ENCODE data around the gene SLC4A5.
A peak's percentile ranks its signal among the peaks of the same experiment; 100 is the strongest.

Gene SLC4A5

DNA sequence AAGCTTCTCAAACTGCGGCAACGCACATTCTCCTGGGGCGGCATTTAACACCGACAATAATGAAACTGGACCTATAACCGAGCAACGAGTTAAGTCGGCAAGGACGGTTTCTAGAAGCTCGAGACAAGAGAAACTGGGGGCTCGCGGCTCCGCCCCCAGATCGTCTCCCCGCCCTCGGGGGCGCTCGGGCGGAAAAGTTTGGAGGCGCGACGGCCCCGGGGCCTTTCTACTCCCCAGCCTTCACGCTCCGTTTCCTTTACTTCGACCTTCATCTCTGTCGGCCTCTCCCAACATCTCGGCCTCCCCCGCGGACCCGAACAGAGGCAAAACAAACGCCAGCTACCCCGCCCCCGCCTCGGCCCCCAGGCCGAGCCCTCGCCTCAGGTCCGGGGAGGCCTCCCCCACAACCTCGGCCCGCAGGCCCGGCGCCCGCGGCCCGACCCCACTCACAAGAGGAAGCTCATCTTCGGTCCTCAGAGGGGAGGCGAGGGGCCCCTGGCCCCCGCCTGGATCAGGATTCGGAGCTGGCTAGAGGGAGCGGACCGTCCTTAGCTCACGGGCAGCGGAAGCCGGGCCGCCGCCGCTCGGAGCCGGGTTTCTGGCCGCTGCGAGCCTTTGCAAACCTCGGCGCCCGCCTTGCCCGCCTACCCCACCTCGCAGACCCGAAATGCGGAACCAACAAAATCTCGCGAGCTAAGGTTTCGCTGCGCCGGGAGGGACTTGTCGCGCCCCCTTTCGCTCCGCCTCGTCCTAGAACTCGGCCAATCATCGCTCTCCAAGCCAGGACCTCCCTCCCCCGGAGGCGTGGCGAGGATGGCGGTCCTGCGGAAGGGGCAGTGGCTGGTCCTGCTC is 164.8 kb downstream of the SLC4A5 start, which contains the start of gene MOB1A:
Gene MOB1A (minus strand): TSS at position 669 of the 852 bp plus-strand sequence. CDS start 205 bp downstream, at position 464.
- no peak within 1 kb of the TSS for H2BK12ac ChIP-seq (ENCODE audit: low read length)
- peak within 1 kb of the TSS; percentile 82 for H3K14ac ChIP-seq (ENCODE audit: low read length)
- H3K4ac ChIP-seq (ENCODE audit: low read length): no peak within 1 kb of the TSS
- H3K27me3 ChIP-seq (ENCODE audit: control insufficient read depth in 3 of 3, insufficient read depth in 3 of 3, low read depth in 1 of 3, low read length in 3 of 3): no peaks in the 10 kb centered on the region
- no peak within 1 kb of the TSS for H4K91ac ChIP-seq (ENCODE audit: low read depth, low read length, poor library complexity)
- H2BK5ac ChIP-seq (ENCODE audit: low read length): peak within 1 kb of the TSS; percentile 82
- peak; percentile 98 for DNase-seq (ENCODE audit: low spot score)
- peak within 1 kb of the TSS; percentile 94 for H2AFZ ChIP-seq (ENCODE audit: low read length)
- H4K8ac ChIP-seq (ENCODE audit: low read depth, low read length): no peak within 1 kb of the TSS
- peak within 1 kb of the TSS; percentile 77 for H3K9ac ChIP-seq (ENCODE audit: low read depth, low read length, poor library complexity)
- H3K79me1 ChIP-seq (ENCODE audit: low read depth, low read length): no peaks in the 10 kb centered on the region
- peak within 1 kb of the TSS; percentile 54 for H3K4me2 ChIP-seq (ENCODE audit: insufficient read depth, low read length, poor library complexity, severe bottlenecking)
- no peak within 1 kb of the TSS for H2BK15ac ChIP-seq (ENCODE audit: low read length)
- no CpG with 5 or more reads among the region's 84 CpGs for WGBS, 2 donors (ENCODE audit: extremely low coverage in 2 of 2, insufficient read length in 2 of 2, insufficient replicate concordance in 1 of 2)
- H3K4me1 ChIP-seq (ENCODE audit: control insufficient read depth in 2 of 2, insufficient read depth in 1 of 2, low read depth in 1 of 2, low read length in 2 of 2): peaks cover 0 to 3% of the 10 kb centered on the region in 2 donors
- peak within 1 kb of the TSS; percentile 64 to 92 for H3K4me3 ChIP-seq (ENCODE audit: low read length in 2 of 2)
- peak within 1 kb of the TSS; percentile 97 for H3K27ac ChIP-seq (replicated peaks; ENCODE audit: low read length)
- peaks cover 3 to 33% of the 10 kb centered on the region in 2 donors for H3K9me3 ChIP-seq (replicated peaks in 1 of 2; ENCODE audit: control insufficient read depth in 2 of 2, insufficient read depth in 1 of 2, low read depth in 1 of 2, low read length in 2 of 2)
- H3K36me3 ChIP-seq (replicated peaks in 1 of 2; ENCODE audit: control insufficient read depth in 2 of 2, insufficient read depth in 2 of 2, low read length in 2 of 2): peaks cover 4 to 23% of the 10 kb centered on the region in 2 donors
- H3K23ac ChIP-seq (ENCODE audit: low read depth, low read length, poor library complexity): peak within 1 kb of the TSS; percentile 96
- H3K18ac ChIP-seq (ENCODE audit: low read length): peak within 1 kb of the TSS; percentile 96
- no peak within 1 kb of the TSS for H2AK5ac ChIP-seq (ENCODE audit: low read depth, low read length)
- H2BK120ac ChIP-seq (ENCODE audit: low read depth, low read length): peak within 1 kb of the TSS; percentile 72

DNA sequence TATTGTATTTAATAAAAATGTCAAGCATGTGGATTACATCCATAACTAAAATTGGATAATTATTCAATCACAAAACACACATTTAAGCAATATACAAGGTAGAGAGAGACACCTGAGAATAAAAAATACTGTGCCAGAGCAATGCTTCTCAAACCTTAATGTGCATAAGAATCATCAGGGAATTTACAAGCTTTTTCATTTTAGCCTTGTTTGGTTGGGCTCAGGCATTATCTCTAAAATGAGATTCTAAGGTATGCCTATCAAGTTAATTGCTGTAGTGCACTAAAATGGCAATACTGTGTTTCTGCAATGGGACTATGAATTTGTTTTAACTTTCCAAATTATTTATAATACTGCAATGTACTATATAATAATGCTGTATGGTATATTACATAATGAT is 165.5 kb downstream of the SLC4A5 start:
- DNase-seq (ENCODE audit: low spot score): no peak
- H3K14ac ChIP-seq (ENCODE audit: low read length): no peak overlapping the region
- no peak overlapping the region for H2AFZ ChIP-seq (ENCODE audit: low read length)
- H3K9ac ChIP-seq (ENCODE audit: low read depth, low read length, poor library complexity): no peak overlapping the region
- no peak overlapping the region for H2BK15ac ChIP-seq (ENCODE audit: low read length)
- H2BK120ac ChIP-seq (ENCODE audit: low read depth, low read length): no peak overlapping the region
- H2BK5ac ChIP-seq (ENCODE audit: low read length): no peak overlapping the region
- H3K27me3 ChIP-seq (ENCODE audit: control insufficient read depth in 3 of 3, insufficient read depth in 3 of 3, low read depth in 1 of 3, low read length in 3 of 3): no peaks in the 10 kb centered on the region
- H3K4ac ChIP-seq (ENCODE audit: low read length): no peak overlapping the region
- H3K27ac ChIP-seq (replicated peaks; ENCODE audit: low read length): no peak overlapping the region
- peak overlapping the region; percentile 64 to 92 for H3K4me3 ChIP-seq (ENCODE audit: low read length in 2 of 2)
- H3K36me3 ChIP-seq (replicated peaks in 1 of 2; ENCODE audit: control insufficient read depth in 2 of 2, insufficient read depth in 2 of 2, low read length in 2 of 2): peaks cover 4 to 27% of the 10 kb centered on the region in 2 donors
- H2AK5ac ChIP-seq (ENCODE audit: low read depth, low read length): no peak overlapping the region
- peaks cover 2% of the 10 kb centered on the region for H3K79me1 ChIP-seq (ENCODE audit: low read depth, low read length)
- no peak overlapping the region for H3K18ac ChIP-seq (ENCODE audit: low read length)
- H2BK12ac ChIP-seq (ENCODE audit: low read length): no peak overlapping the region
- H3K9me3 ChIP-seq (replicated peaks in 1 of 2; ENCODE audit: control insufficient read depth in 2 of 2, insufficient read depth in 1 of 2, low read depth in 1 of 2, low read length in 2 of 2): peaks cover 3 to 33% of the 10 kb centered on the region in 2 donors
- peak overlapping the region; percentile 41 for H3K4me2 ChIP-seq (ENCODE audit: insufficient read depth, low read length, poor library complexity, severe bottlenecking)
- H4K8ac ChIP-seq (ENCODE audit: low read depth, low read length): no peak overlapping the region
- no peak overlapping the region for H3K23ac ChIP-seq (ENCODE audit: low read depth, low read length, poor library complexity)
- no peak overlapping the region for H4K91ac ChIP-seq (ENCODE audit: low read depth, low read length, poor library complexity)
- peaks cover 0 to 3% of the 10 kb centered on the region in 2 donors for H3K4me1 ChIP-seq (ENCODE audit: control insufficient read depth in 2 of 2, insufficient read depth in 1 of 2, low read depth in 1 of 2, low read length in 2 of 2)

DNA sequence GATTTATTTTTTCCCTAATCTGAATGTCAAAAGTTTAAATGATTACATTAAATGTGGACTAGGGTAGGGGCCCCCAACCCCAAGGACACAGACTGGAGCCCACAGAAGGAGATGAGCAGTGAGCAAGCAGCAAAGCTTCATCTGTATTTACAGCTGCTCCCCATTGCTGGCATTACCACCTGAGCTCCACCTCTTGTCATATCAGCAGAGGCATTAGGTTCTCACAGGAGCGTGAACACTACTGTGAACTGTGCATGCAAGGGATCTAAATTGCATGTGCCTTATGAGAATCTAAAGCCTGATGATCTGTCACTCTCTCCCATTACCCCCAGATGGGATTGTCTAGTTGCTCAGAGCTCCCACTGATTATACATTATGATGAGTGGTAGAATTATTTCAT is 168.3 kb downstream of the SLC4A5 start:
- no peaks in the 10 kb centered on the region for H3K27me3 ChIP-seq (ENCODE audit: control insufficient read depth in 3 of 3, insufficient read depth in 3 of 3, low read depth in 1 of 3, low read length in 3 of 3)
- peaks cover 3 to 33% of the 10 kb centered on the region in 2 donors for H3K9me3 ChIP-seq (replicated peaks in 1 of 2; ENCODE audit: control insufficient read depth in 2 of 2, insufficient read depth in 1 of 2, low read depth in 1 of 2, low read length in 2 of 2)
- peaks cover 2% of the 10 kb centered on the region for H3K79me1 ChIP-seq (ENCODE audit: low read depth, low read length)
- no peak for DNase-seq (ENCODE audit: low spot score)
- H3K23ac ChIP-seq (ENCODE audit: low read depth, low read length, poor library complexity): no peak overlapping the region
- no peaks in the 10 kb centered on the region for H3K4me1 ChIP-seq (ENCODE audit: control insufficient read depth in 2 of 2, insufficient read depth in 1 of 2, low read depth in 1 of 2, low read length in 2 of 2)
- H3K18ac ChIP-seq (ENCODE audit: low read length): no peak overlapping the region
- no peak overlapping the region for H4K91ac ChIP-seq (ENCODE audit: low read depth, low read length, poor library complexity)
- H4K8ac ChIP-seq (ENCODE audit: low read depth, low read length): no peak overlapping the region
- H2BK12ac ChIP-seq (ENCODE audit: low read length): no peak overlapping the region
- no CpG with 5 or more reads among the region's 1 CpG for WGBS, 2 donors (ENCODE audit: extremely low coverage in 2 of 2, insufficient read length in 2 of 2, insufficient replicate concordance in 1 of 2)
- H3K27ac ChIP-seq (replicated peaks; ENCODE audit: low read length): no peak overlapping the region
- no peak overlapping the region for H2BK5ac ChIP-seq (ENCODE audit: low read length)
- H2AFZ ChIP-seq (ENCODE audit: low read length): no peak overlapping the region
- H3K4me2 ChIP-seq (ENCODE audit: insufficient read depth, low read length, poor library complexity, severe bottlenecking): no peak overlapping the region
- no peak overlapping the region for H3K9ac ChIP-seq (ENCODE audit: low read depth, low read length, poor library complexity)
- H2BK15ac ChIP-seq (ENCODE audit: low read length): no peak overlapping the region
- H2AK5ac ChIP-seq (ENCODE audit: low read depth, low read length): no peak overlapping the region
- peaks cover 11 to 55% of the 10 kb centered on the region in 2 donors for H3K36me3 ChIP-seq (replicated peaks in 1 of 2; ENCODE audit: control insufficient read depth in 2 of 2, insufficient read depth in 2 of 2, low read length in 2 of 2)
- H3K14ac ChIP-seq (ENCODE audit: low read length): no peak overlapping the region
- H3K4me3 ChIP-seq (ENCODE audit: low read length in 2 of 2): no peak overlapping the region
- no peak overlapping the region for H2BK120ac ChIP-seq (ENCODE audit: low read depth, low read length)
- H3K4ac ChIP-seq (ENCODE audit: low read length): no peak overlapping the region

- no peak overlapping the region for H3K9ac ChIP-seq (ENCODE audit: low read depth, low read length, poor library complexity)
- H2BK12ac ChIP-seq (ENCODE audit: low read length): no peak overlapping the region
- no peak overlapping the region for H2AFZ ChIP-seq (ENCODE audit: low read length)
- no peak overlapping the region for H2AK5ac ChIP-seq (ENCODE audit: low read depth, low read length)
- H2BK15ac ChIP-seq (ENCODE audit: low read length): no peak overlapping the region
- no peak overlapping the region for H2BK5ac ChIP-seq (ENCODE audit: low read length)
- peaks cover 2% of the 10 kb centered on the region for H3K79me1 ChIP-seq (ENCODE audit: low read depth, low read length)
- no peak for DNase-seq (ENCODE audit: low spot score)
- H3K9me3 ChIP-seq (replicated peaks in 1 of 2; ENCODE audit: control insufficient read depth in 2 of 2, insufficient read depth in 1 of 2, low read depth in 1 of 2, low read length in 2 of 2): peaks cover 0 to 8% of the 10 kb centered on the region in 2 donors
- no peak overlapping the region for H2BK120ac ChIP-seq (ENCODE audit: low read depth, low read length)
- no peak overlapping the region for H4K8ac ChIP-seq (ENCODE audit: low read depth, low read length)
- H3K4me2 ChIP-seq (ENCODE audit: insufficient read depth, low read length, poor library complexity, severe bottlenecking): no peak overlapping the region
- no CpG with 5 or more reads among the region's 2 CpGs for WGBS, 2 donors (ENCODE audit: extremely low coverage in 2 of 2, insufficient read length in 2 of 2, insufficient replicate concordance in 1 of 2)
- no peak overlapping the region for H3K4me3 ChIP-seq (ENCODE audit: low read length in 2 of 2)
- H3K4ac ChIP-seq (ENCODE audit: low read length): no peak overlapping the region
- peaks cover 22 to 94% of the 10 kb centered on the region in 2 donors for H3K36me3 ChIP-seq (replicated peaks in 1 of 2; ENCODE audit: control insufficient read depth in 2 of 2, insufficient read depth in 2 of 2, low read length in 2 of 2)
- H3K23ac ChIP-seq (ENCODE audit: low read depth, low read length, poor library complexity): no peak overlapping the region
- no peak overlapping the region for H3K18ac ChIP-seq (ENCODE audit: low read length)
- H3K4me1 ChIP-seq (ENCODE audit: control insufficient read depth in 2 of 2, insufficient read depth in 1 of 2, low read depth in 1 of 2, low read length in 2 of 2): no peaks in the 10 kb centered on the region
- H3K27me3 ChIP-seq (ENCODE audit: control insufficient read depth in 3 of 3, insufficient read depth in 3 of 3, low read depth in 1 of 3, low read length in 3 of 3): no peaks in the 10 kb centered on the region
- H3K14ac ChIP-seq (ENCODE audit: low read length): no peak overlapping the region
- no peak overlapping the region for H4K91ac ChIP-seq (ENCODE audit: low read depth, low read length, poor library complexity)
- H3K27ac ChIP-seq (replicated peaks; ENCODE audit: low read length): no peak overlapping the region
Observed at GRCh38 chr2:74168739-74169138, 174.5 kb downstream of the SLC4A5 start.
